Spleen (tissue), 11 donors: ENCODE measurements around the gene TMEM181. TPM values are rescaled to one million over a fixed set of nuclear protein-coding genes. Genes with fewer than 3 reads are reported as not detected.
A peak's percentile ranks its signal among the peaks of the same experiment; 100 is the strongest.

Source experiments
- DNase-seq: peaks from one replicate; pipeline ENCODE4 v3.0.0-alpha.2; 2020
- H3K27ac ChIP-seq, 8 donors: fragments of 200-600 bp; sonication (generic) in 7 of 8; 1 replicate in 4 of 8; 2 replicates in 4 of 8; pipeline versions ENCODE4 v1.5.0 to v1.8.0; 2016 to 2021; ENCODE audit warnings: inconsistent platforms in 4 of 8, mild to moderate bottlenecking in 4 of 8, moderate library complexity in 1 of 8
- H3K27me3 ChIP-seq, 7 donors: fragments of 200-600 bp; sonication (generic) in 6 of 7; replicated peaks in 1 of 7; 1 replicate in 4 of 7; 2 replicates in 3 of 7; pipeline versions ENCODE4 v1.5.0 to v1.8.0; 2016 to 2021; ENCODE audit warnings: inconsistent platforms in 3 of 7, mild to moderate bottlenecking in 1 of 7
- H3K36me3 ChIP-seq, 6 donors: fragments of 200-600 bp; sonication (generic) in 5 of 6; 1 replicate in 4 of 6; 2 replicates in 2 of 6; pipeline versions ENCODE4 v1.5.0 to v1.8.0; 2016 to 2021; ENCODE audit warnings: inconsistent platforms in 2 of 6
- H3K4me1 ChIP-seq, 6 donors: fragments of 200-600 bp; sonication (generic) in 5 of 6; 1 replicate in 3 of 6; 2 replicates in 3 of 6; pipeline versions ENCODE4 v1.5.0 to v1.8.0; 2016 to 2021; ENCODE audit warnings: inconsistent platforms in 3 of 6
- H3K4me3 ChIP-seq, 8 donors: fragments of 200-600 bp; sonication (generic) in 7 of 8; 1 replicate in 4 of 8; 2 replicates in 4 of 8; pipeline versions ENCODE4 v1.5.0 to v1.8.0; 2016 to 2021; ENCODE audit warnings: inconsistent platforms in 4 of 8, mild to moderate bottlenecking in 4 of 8, moderate library complexity in 2 of 8
- H3K9me3 ChIP-seq, 8 donors: fragments of 200-600 bp; sonication (generic) in 7 of 8; 1 replicate in 4 of 8; 2 replicates in 4 of 8; pipeline versions ENCODE4 v1.5.0 to v1.8.0; 2016 to 2021; ENCODE audit warnings: inconsistent platforms in 4 of 8
- POLR2A ChIP-seq, 3 donors: fragments of 450-650 bp; IDR thresholded peaks; one replicate each; pipeline ENCODE4 v1.5.1; 2017; ENCODE audit warnings: antibody characterized with exemption in 3 of 3, mild to moderate bottlenecking in 1 of 3
- POLR2AphosphoS5 ChIP-seq, 3 donors: sonication (generic); formaldehyde crosslinking; IDR thresholded peaks; one replicate each; pipeline ENCODE4 v1.5.1; 2017; ENCODE audit warnings: antibody characterized with exemption in 3 of 3
- WGBS, 5 donors: extraction: QIAGEN DNeasy Blood & Tissue Kit in 3 of 5; methylation state at CpG; one replicate each; pipeline versions ENCODE4 v1.1.5 to v1.1.7; 2013 to 2018; 5-methylcytosine and 5-hydroxymethylcytosine counted together
- intact Hi-C: fragments of 100-400 bp; cut with DNase I; formaldehyde crosslinking; loops from one replicate; pipeline ENCODE4 v1.15.0; 2023; ENCODE audit warnings: low total_unique reads
- polyA plus RNA-seq, 3 donors: library from polyadenylated mRNA; stranded (reverse); fragments of 200-250 nt; gene quantifications; one replicate each; pipeline ENCODE4 v1.2.1, GENCODE V29; 2013
- total RNA-seq, 7 donors: library from RNA; depleted of rRNA in 3 of 7; stranded (reverse); fragments of >200 nt in 3 of 7; fragmentation: NEBNext Ultra II Directional in 4 of 7; extraction: Animal tissue kit (Norgen Biotek cat#: 25700) in 4 of 7; gene quantifications; one replicate each; pipeline versions ENCODE4 v1.1.0 to v1.2.1, GENCODE V29; 2016 to 2021
- TF ChIP-seq, protein P1 (sequence below), 11 experiments: fragments of 200-600 bp in 7 of 11; fragments of 450-650 bp in 4 of 11; sonication (generic) in 4 of 11; IDR thresholded peaks in 8 of 11; conservative IDR thresholded peaks in 3 of 11; 1 replicate in 7 of 11; 2 replicates in 4 of 11; pipeline versions ENCODE4 v1.4.0 to v1.8.0; 2016 to 2021; ENCODE audit warnings: antibody characterized with exemption in 11 of 11, inconsistent platforms in 4 of 11, mild to moderate bottlenecking in 1 of 11
- donor health status: healthy with polysubstance abuse.
- donor health status: DM: no; HTN: no; CAD: no; lungs with moderate emphysema.
- donor health status: DM: no; HTN: no; CAD: no.
- donor health status: Bipolar disorder and iron deficiency.
- donor health status: healthy.
- donor health status: DM: no; HTN: no; CAD: no.
- donor health status: DM: yes; HTN: yes; CAD: no.

The TMEM181 gene
- total and polyA plus RNA-seq, 10 donors: 7.0 to 39.4 (median 23.6) TPM

DNA sequence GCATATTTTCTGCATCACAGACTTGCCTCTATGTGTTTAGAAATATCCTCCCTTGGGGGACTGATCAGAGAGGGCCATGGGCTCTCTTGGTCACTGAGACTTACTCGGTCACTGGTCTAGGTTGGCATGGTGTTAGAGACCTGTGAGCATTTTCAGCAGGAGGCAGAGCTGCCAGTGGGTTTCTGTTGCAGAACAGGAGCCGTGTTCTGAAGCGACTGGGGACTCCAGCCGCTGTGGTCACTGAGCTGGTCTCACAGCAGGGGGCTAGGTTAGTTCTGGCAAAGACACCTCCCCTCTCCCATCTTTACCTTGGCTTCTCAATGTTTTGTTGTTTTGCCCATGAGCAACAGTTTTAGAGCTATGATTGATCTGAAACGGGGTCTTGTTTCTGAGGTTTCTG is 8.7 kb downstream of the TMEM181 start:
- TF ChIP-seq POLR2AphosphoS5 (IDR thresholded peaks at IDR 0.05): no peak
- TF ChIP-seq POLR2A (IDR thresholded peaks at IDR 0.05): no peak
- TF ChIP-seq, protein P1, sequence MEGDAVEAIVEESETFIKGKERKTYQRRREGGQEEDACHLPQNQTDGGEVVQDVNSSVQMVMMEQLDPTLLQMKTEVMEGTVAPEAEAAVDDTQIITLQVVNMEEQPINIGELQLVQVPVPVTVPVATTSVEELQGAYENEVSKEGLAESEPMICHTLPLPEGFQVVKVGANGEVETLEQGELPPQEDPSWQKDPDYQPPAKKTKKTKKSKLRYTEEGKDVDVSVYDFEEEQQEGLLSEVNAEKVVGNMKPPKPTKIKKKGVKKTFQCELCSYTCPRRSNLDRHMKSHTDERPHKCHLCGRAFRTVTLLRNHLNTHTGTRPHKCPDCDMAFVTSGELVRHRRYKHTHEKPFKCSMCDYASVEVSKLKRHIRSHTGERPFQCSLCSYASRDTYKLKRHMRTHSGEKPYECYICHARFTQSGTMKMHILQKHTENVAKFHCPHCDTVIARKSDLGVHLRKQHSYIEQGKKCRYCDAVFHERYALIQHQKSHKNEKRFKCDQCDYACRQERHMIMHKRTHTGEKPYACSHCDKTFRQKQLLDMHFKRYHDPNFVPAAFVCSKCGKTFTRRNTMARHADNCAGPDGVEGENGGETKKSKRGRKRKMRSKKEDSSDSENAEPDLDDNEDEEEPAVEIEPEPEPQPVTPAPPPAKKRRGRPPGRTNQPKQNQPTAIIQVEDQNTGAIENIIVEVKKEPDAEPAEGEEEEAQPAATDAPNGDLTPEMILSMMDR (IDR thresholded peaks at IDR 0.05 in 8 of 11, conservative IDR thresholded peaks at IDR 0.05 in 3 of 11): no peak
- WGBS, 5 donors: 71 to 90% (median 87%) methylated on average over 4 to 5 of the region's 5 CpGs
- H3K4me1 ChIP-seq: peaks cover 5 to 93% (median 70%) of the 10 kb centered on the region in 6 donors
- no peaks in the 10 kb centered on the region for H3K9me3 ChIP-seq
- peaks cover 0 to 26% (median 0%) of the 10 kb centered on the region in 6 donors for H3K36me3 ChIP-seq
- H3K27ac ChIP-seq: peak overlapping the region in 5 of 8 donors; percentile 28 to 79 (median 62)
- H3K27me3 ChIP-seq: no peaks in the 10 kb centered on the region
- DNase-seq: no peak
- no peak overlapping the region for H3K4me3 ChIP-seq
- intact Hi-C loops: no loop called here

DNA sequence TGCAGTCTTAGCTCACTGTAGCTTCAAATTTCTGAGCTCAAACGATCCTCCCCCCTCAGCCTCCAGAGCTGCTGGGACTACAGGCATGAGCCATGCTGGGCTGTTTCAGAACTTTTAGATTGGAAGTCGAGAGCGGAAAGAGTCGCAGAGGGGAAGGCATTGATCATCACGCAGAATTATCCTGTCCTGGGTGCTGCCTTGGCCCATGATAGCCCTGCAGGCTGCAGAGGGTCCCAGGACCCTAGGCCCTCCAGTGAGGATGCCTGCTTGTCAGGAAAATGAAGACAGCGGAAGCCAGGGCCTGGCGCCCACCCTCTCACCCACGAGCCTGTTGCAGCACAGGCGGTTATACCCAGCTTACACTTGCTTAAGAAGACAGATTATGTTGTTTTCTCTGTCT is 9.1 kb downstream of the TMEM181 start:
- 75 to 90% (median 86%) methylated on average over 9 of the region's 9 CpGs for WGBS, 5 donors
- H3K27me3 ChIP-seq: no peaks in the 10 kb centered on the region
- H3K4me1 ChIP-seq: peaks cover 5 to 91% (median 65%) of the 10 kb centered on the region in 6 donors
- peak overlapping the region in 2 of 8 donors; percentile 46 to 62 for H3K27ac ChIP-seq
- no peak overlapping the region for H3K4me3 ChIP-seq
- TF ChIP-seq POLR2AphosphoS5 (IDR thresholded peaks at IDR 0.05) (no peak), POLR2A (IDR thresholded peaks at IDR 0.05) (no peak)
- TF ChIP-seq, protein P1 (IDR thresholded peaks at IDR 0.05 in 8 of 11, conservative IDR thresholded peaks at IDR 0.05 in 3 of 11): no peak
- H3K9me3 ChIP-seq: no peaks in the 10 kb centered on the region
- no peak for DNase-seq
- peaks cover 0 to 31% (median 0%) of the 10 kb centered on the region in 6 donors for H3K36me3 ChIP-seq
- intact Hi-C loops: no loop called here

DNA sequence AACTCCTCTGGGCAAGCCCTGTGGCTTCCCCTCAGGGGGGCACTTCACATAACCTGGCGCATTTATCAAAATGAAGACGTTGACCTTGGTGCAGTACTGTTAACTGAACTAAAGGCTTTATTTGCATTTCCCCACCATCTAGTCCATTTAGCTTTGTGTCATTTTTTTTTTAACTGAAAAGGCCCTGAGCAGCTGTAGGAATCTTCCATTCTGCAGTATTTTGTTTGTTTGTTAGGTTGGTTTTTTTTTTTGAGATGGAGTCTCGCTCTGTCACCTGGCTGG is 10.7 kb downstream of the TMEM181 start:
- WGBS, 5 donors: 76 to 85% (median 81%) methylated on average over 3 of the region's 3 CpGs

DNA sequence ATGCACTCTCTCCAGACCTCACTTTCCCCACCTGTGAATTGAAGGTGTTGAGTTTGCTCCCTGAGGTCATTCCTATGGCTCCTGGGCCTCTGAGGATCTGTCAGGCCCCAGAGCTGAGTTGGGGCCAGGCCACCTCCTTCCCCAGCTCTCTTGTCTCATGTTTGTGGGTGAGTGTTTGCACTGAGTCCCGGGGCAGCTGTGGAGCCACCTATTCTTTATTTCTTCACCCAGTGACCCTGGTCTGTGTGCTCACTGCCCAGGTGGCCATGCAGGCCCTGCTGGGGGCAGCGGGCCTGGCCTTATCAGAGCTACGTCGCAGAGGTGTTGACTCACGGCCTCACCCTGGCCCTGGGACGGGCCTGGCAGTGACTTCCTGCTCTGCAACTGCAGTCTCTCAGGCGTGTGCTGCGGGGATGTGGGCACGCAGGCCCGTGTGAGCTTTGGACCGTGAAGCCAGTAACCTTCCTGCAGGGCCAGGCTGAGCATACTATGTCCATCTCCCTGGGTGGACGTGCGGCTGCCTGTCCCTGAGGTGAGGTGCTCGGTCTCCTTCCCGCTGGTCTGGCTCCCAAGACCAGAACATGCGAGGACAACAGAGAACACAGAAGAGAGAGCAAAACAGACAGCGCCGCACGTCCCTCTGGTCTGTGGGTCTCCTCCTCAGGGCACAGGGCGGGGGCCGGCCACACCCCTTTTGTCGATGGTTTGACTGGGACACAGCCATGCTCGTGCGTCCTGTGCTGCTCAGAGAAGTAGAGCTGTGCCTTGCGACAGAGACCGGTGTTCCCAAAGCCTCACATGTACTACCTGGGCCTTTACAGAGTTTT is 12.1 kb downstream of the TMEM181 start:
- Histone ChIP-seq H3K9me3 (no peaks in the 10 kb centered on the region), H3K27me3 (no peaks in the 10 kb centered on the region), H3K36me3 (peaks cover 0 to 49% (median 0%) of the 10 kb centered on the region in 6 donors), H3K4me3 (no peak overlapping the region), H3K27ac (peak overlapping the region in 2 of 8 donors; percentile 16 to 36), H3K4me1 (peaks cover 5 to 77% (median 48%) of the 10 kb centered on the region in 6 donors)
- intact Hi-C loops: no loop called here
- WGBS, 5 donors: 62 to 82% (median 70%) methylated on average over 21 to 26 of the region's 26 CpGs
- TF ChIP-seq POLR2AphosphoS5 (IDR thresholded peaks at IDR 0.05) (peak; percentile 19 to 67 (median 37)), POLR2A (IDR thresholded peaks at IDR 0.05) (no peak)
- TF ChIP-seq, protein P1 (IDR thresholded peaks at IDR 0.05 in 8 of 11, conservative IDR thresholded peaks at IDR 0.05 in 3 of 11): no peak
- no peak for DNase-seq

More for the DNA sequence above, 10.7 kb downstream of the TMEM181 start:
- no peak overlapping the region for H3K27ac ChIP-seq
- intact Hi-C loops: no loop called here
- peaks cover 5 to 85% (median 54%) of the 10 kb centered on the region in 6 donors for H3K4me1 ChIP-seq
- H3K9me3 ChIP-seq: no peaks in the 10 kb centered on the region
- H3K27me3 ChIP-seq: no peaks in the 10 kb centered on the region
- no peak for TF ChIP-seq POLR2AphosphoS5 (IDR thresholded peaks at IDR 0.05)
- no peak for TF ChIP-seq POLR2A (IDR thresholded peaks at IDR 0.05)
- TF ChIP-seq, protein P1 (IDR thresholded peaks at IDR 0.05 in 8 of 11, conservative IDR thresholded peaks at IDR 0.05 in 3 of 11): no peak
- no peak overlapping the region for H3K4me3 ChIP-seq
- peaks cover 0 to 40% (median 0%) of the 10 kb centered on the region in 6 donors for H3K36me3 ChIP-seq
- DNase-seq: no peak
